Measurements from ENCODE around the gene CRACR2A.

Gene CRACR2A

DNA sequence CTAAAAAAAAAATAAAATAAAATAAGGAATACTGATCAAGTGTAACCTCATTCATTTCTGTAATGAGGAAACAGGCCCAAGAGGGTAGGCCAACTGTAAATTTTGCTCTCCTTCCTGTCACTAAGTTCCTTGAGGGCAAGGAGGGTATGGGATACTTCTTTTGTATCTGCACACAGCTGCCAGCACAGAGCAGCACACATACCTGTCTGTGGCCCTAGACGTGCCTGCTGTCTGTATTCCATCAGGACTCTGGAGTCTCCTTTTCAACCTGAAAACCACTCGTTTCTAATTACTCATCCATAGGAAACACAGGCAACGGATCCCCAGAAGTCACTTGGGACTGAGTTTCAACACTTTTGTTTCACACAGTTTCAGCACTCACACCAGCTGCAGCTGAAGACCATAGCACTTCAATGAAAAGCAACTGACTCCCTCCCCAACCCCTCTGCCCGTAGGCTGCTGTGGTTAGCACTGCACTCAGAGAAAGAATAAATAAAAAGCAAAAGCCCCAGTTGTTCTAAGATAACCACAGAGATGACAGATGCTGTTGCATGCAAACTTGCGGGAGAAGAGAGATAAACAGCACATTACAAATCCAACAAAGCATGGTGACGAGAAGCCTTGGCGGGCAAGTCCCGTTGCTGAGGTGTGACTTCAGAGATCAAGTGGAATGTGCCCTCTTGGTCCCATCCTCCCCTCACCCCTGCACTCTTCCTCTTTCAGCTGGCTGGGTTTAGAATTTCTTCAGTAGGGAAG, 24.9 kb downstream of the CRACR2A start:
- peak; percentile 66 for DNase-seq (ENCODE audit: extremely low spot score)
- TF ChIP-seq, protein P1, sequence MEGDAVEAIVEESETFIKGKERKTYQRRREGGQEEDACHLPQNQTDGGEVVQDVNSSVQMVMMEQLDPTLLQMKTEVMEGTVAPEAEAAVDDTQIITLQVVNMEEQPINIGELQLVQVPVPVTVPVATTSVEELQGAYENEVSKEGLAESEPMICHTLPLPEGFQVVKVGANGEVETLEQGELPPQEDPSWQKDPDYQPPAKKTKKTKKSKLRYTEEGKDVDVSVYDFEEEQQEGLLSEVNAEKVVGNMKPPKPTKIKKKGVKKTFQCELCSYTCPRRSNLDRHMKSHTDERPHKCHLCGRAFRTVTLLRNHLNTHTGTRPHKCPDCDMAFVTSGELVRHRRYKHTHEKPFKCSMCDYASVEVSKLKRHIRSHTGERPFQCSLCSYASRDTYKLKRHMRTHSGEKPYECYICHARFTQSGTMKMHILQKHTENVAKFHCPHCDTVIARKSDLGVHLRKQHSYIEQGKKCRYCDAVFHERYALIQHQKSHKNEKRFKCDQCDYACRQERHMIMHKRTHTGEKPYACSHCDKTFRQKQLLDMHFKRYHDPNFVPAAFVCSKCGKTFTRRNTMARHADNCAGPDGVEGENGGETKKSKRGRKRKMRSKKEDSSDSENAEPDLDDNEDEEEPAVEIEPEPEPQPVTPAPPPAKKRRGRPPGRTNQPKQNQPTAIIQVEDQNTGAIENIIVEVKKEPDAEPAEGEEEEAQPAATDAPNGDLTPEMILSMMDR (IDR thresholded peaks at IDR 0.05; ENCODE audit: control extremely low read depth, extremely low read depth, low read depth, missing control alignments): no peak
- ChIA-PET CTCF (interaction anchor here (1.0 kb wide), 2 partner anchors 13 to 25 kb away, joined by 3 to 4 read pairs; partner anchors contain the start of gene CRACR2A), POLR2A (no interaction called here)

DNA sequence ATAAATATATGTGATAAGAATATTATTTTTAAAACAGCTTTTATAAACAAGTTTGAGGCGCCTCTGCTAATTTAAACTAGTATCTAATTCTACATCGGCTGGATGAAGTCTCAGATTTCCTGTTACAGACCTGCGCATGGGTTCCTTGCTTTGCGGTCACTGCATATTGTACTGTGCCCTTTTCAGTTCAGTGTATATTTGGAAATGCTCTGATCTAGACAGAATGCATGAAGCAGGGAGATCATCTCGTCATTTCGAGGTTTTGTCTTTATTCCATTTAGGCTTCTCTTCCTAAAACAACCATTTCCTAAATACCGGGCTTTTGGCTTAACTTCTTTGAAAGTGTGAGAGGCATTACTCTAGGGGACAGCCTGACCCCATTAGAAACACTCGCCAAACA, 25.6 kb downstream of the CRACR2A start:
- CTCF ChIA-PET: interaction anchor here (1.0 to 1.1 kb wide), 2 partner anchors 30 to 428 kb away, joined by 3 to 4 read pairs; no protein-coding TSS in a partner anchor

DNA sequence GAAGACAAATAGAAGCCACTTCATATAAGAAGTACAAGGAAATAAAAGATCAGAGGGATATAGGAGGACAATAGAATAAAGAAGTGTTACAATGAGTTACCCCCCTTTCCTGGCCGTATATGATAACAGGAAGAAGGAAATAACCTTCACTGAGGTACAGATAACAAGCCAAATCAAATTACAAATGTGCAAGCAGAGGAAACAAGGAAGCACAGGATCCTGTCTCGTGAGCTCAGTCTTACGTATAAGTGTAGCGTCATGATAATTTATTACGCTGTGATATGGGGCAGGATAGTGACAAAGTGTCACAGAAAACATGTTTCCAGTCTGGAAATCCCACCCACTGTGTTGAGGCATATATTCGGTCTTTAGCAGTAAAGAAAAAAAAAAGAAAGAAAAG, 26.5 kb downstream of the CRACR2A start:
- TF ChIP-seq, protein P1 (IDR thresholded peaks at IDR 0.05; ENCODE audit: control extremely low read depth, extremely low read depth, low read depth, missing control alignments): no peak
- ChIA-PET CTCF (interaction anchor here (1.0 to 1.1 kb wide), 2 partner anchors 29 to 427 kb away, joined by 3 to 4 read pairs; no protein-coding TSS in a partner anchor), POLR2A (no interaction called here)
- DNase-seq (ENCODE audit: extremely low spot score): no peak

More for the DNA sequence above, 25.6 kb downstream of the CRACR2A start:
- DNase-seq (ENCODE audit: extremely low spot score): no peak
- POLR2A ChIA-PET: no interaction called here
- TF ChIP-seq, protein P1 (IDR thresholded peaks at IDR 0.05; ENCODE audit: control extremely low read depth, extremely low read depth, low read depth, missing control alignments): no peak

- TF ChIP-seq, protein P1 (IDR thresholded peaks at IDR 0.05; ENCODE audit: control extremely low read depth, extremely low read depth, low read depth, missing control alignments): no peak
- CTCF ChIA-PET: no interaction called here
- POLR2A ChIA-PET: no interaction called here
- no peak for DNase-seq (ENCODE audit: extremely low spot score)
Observed at GRCh38 chr12:3725388-3726115, 27.4 kb downstream of the CRACR2A start.

DNA sequence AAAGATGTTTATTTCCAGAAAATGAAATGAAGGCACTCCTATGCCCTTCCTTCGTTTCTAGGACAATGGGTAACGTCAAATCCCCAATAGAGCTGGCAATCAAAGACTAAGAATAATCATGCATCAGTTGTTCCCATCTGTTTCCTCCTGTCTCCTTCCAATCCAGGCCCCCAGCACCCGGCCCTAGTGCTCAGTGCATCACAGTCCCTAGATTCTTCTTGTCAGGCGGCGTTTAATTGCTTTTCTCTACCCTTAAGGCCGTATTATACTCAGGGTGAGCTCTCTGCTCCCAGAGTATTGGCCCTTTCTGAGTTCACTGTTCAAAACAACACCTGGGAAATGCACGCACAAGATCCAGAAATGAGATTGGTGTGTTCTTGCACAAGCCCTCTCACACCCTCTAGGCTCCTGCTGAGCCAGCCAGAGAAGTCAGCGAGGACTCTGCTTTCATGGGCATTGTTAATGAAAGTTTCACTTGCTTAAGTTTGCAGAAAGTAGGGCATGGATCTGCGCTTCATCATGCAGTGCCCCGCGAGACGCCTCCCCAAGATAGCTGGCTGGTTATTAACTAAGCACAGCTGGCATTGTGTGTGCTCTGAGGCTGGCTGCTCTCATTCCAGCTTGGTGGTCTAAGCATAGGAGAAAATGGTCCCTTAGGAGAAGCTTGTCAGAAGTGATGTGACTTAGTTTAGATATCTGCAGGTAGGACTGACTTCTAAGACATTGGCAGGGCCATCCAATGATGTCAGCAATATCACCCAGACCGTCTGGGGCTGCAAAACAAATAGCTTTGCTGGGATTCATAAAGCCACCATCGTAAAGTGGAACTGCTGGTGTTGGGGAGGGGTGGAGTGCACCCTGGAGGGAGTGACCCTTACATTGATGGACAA, 28.7 kb downstream of the CRACR2A start:
- ChIA-PET POLR2A (no interaction called here), CTCF (no interaction called here)
- TF ChIP-seq, protein P1 (IDR thresholded peaks at IDR 0.05; ENCODE audit: control extremely low read depth, extremely low read depth, low read depth, missing control alignments): no peak
- DNase-seq (ENCODE audit: extremely low spot score): no peak

DNA sequence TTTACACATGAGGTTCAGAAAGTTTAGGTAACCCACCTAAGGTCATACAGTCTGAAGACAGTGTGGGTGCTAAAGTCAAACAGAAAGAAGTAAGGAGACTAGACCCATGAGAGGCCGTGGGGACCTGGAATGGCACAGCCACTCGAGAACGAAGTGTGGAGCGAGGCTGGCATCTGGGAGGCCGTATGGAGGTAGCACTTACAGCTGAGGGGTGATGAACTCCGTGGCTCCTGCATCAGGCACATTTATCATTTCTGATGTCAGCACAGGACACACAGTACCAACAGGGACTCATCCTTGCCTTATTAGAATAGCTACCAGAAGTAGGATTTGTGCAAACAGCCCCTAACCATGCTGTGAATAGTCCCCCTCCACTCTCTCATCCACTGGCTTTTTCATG, 30.5 kb downstream of the CRACR2A start:
- POLR2A ChIA-PET: no interaction called here
- no peak for DNase-seq (ENCODE audit: extremely low spot score)
- CTCF ChIA-PET: interaction anchor here (0.8 kb wide), 1 partner anchor 639 kb away, joined by 3 read pairs; no protein-coding TSS in a partner anchor
- TF ChIP-seq, protein P1 (IDR thresholded peaks at IDR 0.05; ENCODE audit: control extremely low read depth, extremely low read depth, low read depth, missing control alignments): no peak
